Sigmoid colon (tissue), 4 donors: ENCODE measurements around the gene UCN.

Experiments
- EP300 ChIP-seq, 4 donors: sonication (generic); formaldehyde crosslinking; IDR thresholded peaks; one replicate each; pipeline ENCODE4 v1.6.1; 2017; ENCODE audit warnings: antibody characterized with exemption in 4 of 4
- TF ChIP-seq, protein P1 (sequence below), 4 experiments: fragments of 450-650 bp in 3 of 4; fragments of 200-600 bp in 1 of 4; IDR thresholded peaks; one replicate each; pipeline ENCODE4 v1.5.1; 2016 to 2019; ENCODE audit warnings: antibody characterized with exemption in 4 of 4, mild to moderate bottlenecking in 3 of 4, moderate library complexity in 2 of 4

DNA sequence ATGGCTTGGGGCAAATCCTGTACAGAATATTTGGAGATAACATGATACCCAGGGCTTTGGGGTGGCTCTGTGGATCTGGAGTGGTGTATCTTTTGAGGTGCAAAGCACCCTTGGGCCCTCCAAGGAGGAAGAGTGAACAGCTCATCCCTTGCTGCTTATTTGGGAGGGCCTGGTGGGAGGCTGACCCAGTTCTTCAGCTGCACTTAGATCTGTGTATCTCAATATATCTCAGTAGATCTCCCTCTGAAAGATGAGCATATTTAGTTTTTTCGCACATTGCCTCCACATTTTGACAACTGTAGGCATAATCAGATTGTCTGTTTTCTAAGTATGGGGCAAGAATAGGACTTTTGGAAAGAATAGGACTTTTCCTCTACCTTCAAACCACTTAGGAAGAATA, 23.2 kb downstream of the UCN start:
- TF ChIP-seq, protein P1, sequence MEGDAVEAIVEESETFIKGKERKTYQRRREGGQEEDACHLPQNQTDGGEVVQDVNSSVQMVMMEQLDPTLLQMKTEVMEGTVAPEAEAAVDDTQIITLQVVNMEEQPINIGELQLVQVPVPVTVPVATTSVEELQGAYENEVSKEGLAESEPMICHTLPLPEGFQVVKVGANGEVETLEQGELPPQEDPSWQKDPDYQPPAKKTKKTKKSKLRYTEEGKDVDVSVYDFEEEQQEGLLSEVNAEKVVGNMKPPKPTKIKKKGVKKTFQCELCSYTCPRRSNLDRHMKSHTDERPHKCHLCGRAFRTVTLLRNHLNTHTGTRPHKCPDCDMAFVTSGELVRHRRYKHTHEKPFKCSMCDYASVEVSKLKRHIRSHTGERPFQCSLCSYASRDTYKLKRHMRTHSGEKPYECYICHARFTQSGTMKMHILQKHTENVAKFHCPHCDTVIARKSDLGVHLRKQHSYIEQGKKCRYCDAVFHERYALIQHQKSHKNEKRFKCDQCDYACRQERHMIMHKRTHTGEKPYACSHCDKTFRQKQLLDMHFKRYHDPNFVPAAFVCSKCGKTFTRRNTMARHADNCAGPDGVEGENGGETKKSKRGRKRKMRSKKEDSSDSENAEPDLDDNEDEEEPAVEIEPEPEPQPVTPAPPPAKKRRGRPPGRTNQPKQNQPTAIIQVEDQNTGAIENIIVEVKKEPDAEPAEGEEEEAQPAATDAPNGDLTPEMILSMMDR (IDR thresholded peaks at IDR 0.05), result no peak
- no peak for TF ChIP-seq EP300 (IDR thresholded peaks at IDR 0.05)
